GM12892 (cell line): ENCODE measurements around the gene RRP1.

Source experiments
- DNase-seq: peaks from one replicate; pipeline ENCODE4 v3.0.0; 2011; ENCODE audit not compliant: insufficient read length
- FAIRE-seq: peaks from 2 replicates; lab custom pipeline; 2011; peaks lifted over from hg19 to GRCh38; lab: Jason Lieb, UNC
- POLR2A ChIP-seq: IDR thresholded peaks from 2 replicates; pipeline ENCODE4 v1.6.1; 2011; ENCODE audit warnings: low read depth, low read length, control low read depth
- POLR2AphosphoS5 ChIP-seq: IDR thresholded peaks from 2 replicates; pipeline ENCODE4 v1.6.1; 2011; ENCODE audit warnings: low read depth, low read length, control low read depth
- TAF1 ChIP-seq: IDR thresholded peaks from 2 replicates; pipeline ENCODE4 v1.6.1; 2011; ENCODE audit warnings: low read depth, mild to moderate bottlenecking, control low read depth, low read length, borderline replicate concordance

RRP1 gene

GRCh38 chr21:43845386-43845785 is 56.0 kb downstream of the RRP1 start:
- no peak for DNase-seq

GRCh38 chr21:43846430-43846829 is 57.1 kb downstream of the RRP1 start:
- no peak for TF ChIP-seq TAF1
- no peak for TF ChIP-seq POLR2AphosphoS5
- no peak for TF ChIP-seq POLR2A
- DNase-seq (no peak), FAIRE-seq (no peak)

More at GRCh38 chr21:43845386-43845785, 56.0 kb downstream of the RRP1 start:
- FAIRE-seq = no peak
- TF ChIP-seq TAF1 (no peak), POLR2AphosphoS5 (no peak), POLR2A (no peak)

GRCh38 chr21:43847301-43847700 is 57.9 kb downstream of the RRP1 start:
- DNase-seq (no peak), FAIRE-seq (no peak)
- TF ChIP-seq TAF1 (no peak), POLR2A (no peak), POLR2AphosphoS5 (no peak)

GRCh38 chr21:43848771-43849170 is 59.4 kb downstream of the RRP1 start:
- TF ChIP-seq POLR2AphosphoS5 = no peak
- no peak for TF ChIP-seq TAF1
- TF ChIP-seq POLR2A = no peak
- DNase-seq (no peak), FAIRE-seq (no peak)

- no peak for DNase-seq
- no peak for FAIRE-seq
Measured at GRCh38 chr21:43849532-43850299, 60.3 kb downstream of the RRP1 start.

GRCh38 chr21:43850728-43851295 is 61.4 kb downstream of the RRP1 start:
- DNase-seq (no peak), FAIRE-seq (no peak)
- TF ChIP-seq TAF1 (no peak), POLR2AphosphoS5 (no peak), POLR2A (no peak)

More at GRCh38 chr21:43849532-43850299, 60.3 kb downstream of the RRP1 start:
- TF ChIP-seq TAF1 (no peak), POLR2AphosphoS5 (no peak), POLR2A (no peak)

- FAIRE-seq (no peak), DNase-seq (no peak)
- no peak for TF ChIP-seq POLR2AphosphoS5
- no peak for TF ChIP-seq TAF1
- no peak for TF ChIP-seq POLR2A
Measured at GRCh38 chr21:43851593-43851992, 62.2 kb downstream of the RRP1 start.

GRCh38 chr21:43853851-43854772 is 64.7 kb downstream of the RRP1 start:
- DNase-seq (no peak), FAIRE-seq (no peak)
- TF ChIP-seq POLR2AphosphoS5 (no peak), POLR2A (no peak), TAF1 (no peak)
